Activated CD8-positive, alpha-beta memory T cell treated with anti-CD3 and anti-CD28 coated beads for 1 hour (primary cell): ENCODE results near the gene CD248.
A peak's percentile ranks its signal among the peaks of the same experiment; 100 is the strongest.
"Not testable (repeated sequence)": the region's sequence is repeated elsewhere in the genome, so short reads cannot be mapped to it uniquely, and the experiment has no call there.

Experiments used
- DNase-seq, 2 donors: peaks; one replicate each; pipeline ENCODE4 v3.0.0-alpha.2; 2020; ENCODE audit warnings: low read depth in 1 of 2; ENCODE audit errors: extremely low read depth in 1 of 2

CD248 gene

GRCh38 chr11:66277471-66278362 lies 39.1 kb downstream of the CD248 start, which contains the start of gene CNIH2:
CNIH2 (plus strand) TSS chr11:66278175; CDS start chr11:66278457, 282 bp downstream.
- peak in 1 of 2 donors; percentile 37 for DNase-seq

- DNase-seq, result not testable (repeated sequence)
Measured at GRCh38 chr11:66277064-66277463, 39.8 kb downstream of the CD248 start.

DNA sequence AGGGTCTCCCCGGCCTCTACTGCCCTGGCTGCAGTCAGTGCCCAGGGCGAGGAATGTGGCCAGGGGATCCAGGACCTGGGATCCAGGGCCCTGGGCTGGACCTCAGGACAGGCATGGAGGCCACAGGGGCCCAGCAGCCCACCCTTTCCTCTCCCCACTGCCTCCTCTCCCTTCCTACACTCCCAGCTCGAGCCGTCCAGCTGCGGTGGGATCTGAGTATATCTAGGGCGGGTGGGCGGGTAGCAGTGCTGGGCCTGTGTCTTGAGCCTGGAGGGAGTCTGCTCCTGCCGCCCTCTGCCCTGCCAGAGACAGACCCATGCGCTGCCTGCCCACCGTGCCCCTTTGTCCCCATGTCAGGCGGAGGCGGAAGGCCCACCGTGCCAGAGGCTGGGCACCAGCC lies 40.2 kb downstream of the CD248 start:
- DNase-seq, result not testable (repeated sequence)

DNA sequence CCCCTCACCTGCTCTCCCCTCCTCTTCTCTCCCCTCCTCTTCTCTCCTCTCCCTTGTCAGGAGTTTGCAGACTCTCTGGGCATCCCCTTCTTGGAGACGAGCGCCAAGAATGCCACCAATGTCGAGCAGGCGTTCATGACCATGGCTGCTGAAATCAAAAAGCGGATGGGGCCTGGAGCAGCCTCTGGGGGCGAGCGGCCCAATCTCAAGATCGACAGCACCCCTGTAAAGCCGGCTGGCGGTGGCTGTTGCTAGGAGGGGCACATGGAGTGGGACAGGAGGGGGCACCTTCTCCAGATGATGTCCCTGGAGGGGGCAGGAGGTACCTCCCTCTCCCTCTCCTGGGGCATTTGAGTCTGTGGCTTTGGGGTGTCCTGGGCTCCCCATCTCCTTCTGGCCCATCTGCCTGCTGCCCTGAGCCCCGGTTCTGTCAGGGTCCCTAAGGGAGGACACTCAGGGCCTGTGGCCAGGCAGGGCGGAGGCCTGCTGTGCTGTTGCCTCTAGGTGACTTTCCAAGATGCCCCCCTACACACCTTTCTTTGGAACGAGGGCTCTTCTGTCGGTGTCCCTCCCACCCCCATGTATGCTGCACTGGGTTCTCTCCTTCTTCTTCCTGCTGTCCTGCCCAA lies 40.7 kb downstream of the CD248 start:
- no peak for DNase-seq

DNA sequence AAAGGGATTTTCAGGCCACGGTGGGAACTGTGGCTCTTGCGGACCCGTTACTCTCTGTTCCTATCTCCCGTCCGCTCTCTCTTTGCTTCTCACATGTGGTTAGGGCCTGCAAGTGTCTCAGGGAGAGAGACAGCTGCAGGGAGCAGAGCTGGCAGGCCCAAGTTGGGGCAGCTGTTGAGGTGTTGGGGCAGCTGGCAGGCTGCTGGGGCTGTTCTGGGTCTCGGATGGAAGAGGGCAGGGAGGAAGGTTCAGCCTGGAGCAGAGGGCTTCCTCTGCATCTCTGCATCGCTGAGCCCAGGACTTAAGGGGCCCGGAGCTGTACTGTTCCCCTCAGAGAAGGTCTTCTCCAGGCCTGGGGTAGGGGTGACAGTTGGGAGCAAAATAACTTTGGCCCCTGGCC lies 41.4 kb downstream of the CD248 start:
- DNase-seq, result no peak

GRCh38 chr11:66274219-66274618 lies 42.6 kb downstream of the CD248 start:
- no peak for DNase-seq

DNA sequence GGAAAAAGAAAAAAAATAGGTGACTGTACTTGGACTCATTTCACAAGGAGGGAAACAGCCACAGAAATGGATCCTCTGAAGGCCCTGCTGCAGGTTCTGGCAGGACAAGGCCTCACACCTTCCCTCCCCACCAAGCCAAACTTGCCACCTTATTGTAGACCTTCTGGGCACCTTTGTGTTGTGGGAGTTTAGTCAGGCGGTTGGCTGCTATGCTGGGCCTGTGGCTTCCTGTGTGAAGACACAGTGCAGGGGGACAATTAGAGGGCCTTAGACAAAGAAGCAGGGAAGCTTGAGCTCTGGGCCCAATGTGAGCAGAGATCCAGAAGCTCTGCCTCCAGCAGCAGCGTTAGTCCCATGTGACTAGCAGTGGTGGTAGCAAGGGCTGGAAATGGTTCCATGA lies 44.2 kb downstream of the CD248 start:
- no peak for DNase-seq

DNA sequence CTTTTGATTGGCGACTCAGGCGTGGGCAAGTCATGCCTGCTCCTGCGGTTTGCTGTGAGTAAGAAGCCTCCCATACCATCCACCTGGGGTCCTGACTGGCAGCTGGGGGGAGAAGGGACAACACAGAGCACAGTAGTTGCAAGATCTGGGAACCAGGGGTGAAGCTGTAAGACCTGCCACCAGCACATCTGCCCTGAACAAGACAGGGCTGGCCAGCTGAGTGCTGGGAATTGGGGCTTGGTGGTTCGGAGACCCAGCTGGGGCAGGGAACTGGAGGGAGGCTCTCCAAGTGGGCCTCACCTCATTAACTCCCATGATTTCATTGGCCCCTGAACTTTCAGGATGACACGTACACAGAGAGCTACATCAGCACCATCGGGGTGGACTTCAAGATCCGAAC lies 45.0 kb downstream of the CD248 start:
- no peak for DNase-seq

DNA sequence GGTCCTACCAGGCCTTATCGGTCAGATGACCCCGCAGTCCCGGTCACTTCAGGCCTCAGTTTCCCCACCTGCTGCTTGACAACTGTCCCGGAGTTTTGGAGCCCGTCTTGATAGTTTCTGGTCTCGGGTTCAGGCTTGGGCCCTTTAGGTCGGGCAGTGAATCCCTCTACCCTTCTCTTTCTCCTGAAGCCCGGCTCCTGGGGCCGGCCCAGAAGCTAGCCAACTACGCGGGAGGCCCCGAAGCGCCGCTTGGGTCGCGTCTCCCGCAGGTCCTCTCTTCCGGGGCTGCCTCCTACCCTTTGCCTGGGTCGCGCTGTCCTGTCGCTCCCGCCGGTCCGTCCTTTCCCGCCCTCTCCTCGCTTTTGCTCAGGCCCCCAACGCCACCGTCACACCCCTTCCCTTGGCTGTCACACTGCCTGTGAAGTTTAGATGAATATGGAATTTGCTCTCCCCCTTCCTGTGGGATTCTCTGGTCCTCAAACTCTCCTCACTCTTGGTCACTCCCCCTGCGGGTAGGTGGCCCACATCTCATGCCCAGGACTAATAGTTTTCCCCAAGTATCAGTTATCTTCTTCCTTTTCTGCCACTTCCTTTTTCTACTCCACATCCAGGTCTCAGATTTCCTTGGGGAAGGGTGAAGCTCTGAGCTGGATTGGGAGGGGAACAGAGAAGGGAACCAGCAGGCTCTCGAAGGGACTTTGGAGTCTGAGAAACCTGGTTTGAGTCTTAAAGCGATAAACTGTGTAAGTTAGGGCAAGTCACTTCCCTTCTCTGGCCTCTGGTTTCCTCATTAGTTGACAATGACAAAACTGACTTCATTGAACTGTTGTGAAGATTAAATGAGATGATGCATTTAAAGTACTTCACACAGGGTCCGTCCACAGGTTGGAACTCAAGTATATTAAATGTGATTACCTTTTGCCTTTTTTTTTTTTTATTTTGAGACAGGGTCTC lies 47.6 kb downstream of the CD248 start:
- DNase-seq, result no peak

DNA sequence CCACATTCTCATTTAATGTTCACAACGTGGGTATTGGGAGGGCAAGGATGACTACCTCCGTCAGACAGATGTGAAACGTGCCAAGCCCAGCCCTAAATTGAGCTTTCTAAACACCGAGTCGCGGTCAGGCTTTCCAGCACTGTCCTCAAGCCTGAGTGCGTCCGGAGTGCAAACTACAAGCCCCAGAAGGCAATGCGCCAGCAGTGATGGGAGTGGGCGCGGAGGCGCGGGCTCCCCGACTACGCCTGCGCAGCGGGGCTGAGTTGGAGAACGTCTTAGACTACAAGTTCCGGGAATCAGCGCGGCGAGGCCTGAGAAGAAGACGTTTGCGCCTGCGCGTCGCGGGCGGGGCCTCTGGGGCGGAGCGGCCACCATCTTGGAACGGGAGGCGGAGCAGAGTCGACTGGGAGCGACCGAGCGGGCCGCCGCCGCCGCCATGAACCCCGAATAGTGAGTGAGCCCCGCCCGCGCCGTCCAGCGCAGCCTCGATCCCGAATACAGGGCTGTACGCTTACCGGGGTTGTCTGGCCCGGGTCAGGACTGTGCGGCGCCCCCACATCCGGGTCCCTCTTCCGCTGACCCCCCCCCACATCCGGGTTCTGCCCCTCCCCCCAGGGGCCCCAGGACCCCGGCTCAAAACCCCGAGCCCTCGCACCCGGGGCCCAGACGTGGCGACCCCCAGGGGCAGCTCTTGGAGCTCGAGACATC lies 48.4 kb downstream of the CD248 start, which contains the start of gene RAB1B:
TSS of gene RAB1B (plus strand) at position 396 of the 708 bp plus-strand sequence. CDS start at position 437, 41 bp downstream.
- peak; percentile 100 for DNase-seq

DNA sequence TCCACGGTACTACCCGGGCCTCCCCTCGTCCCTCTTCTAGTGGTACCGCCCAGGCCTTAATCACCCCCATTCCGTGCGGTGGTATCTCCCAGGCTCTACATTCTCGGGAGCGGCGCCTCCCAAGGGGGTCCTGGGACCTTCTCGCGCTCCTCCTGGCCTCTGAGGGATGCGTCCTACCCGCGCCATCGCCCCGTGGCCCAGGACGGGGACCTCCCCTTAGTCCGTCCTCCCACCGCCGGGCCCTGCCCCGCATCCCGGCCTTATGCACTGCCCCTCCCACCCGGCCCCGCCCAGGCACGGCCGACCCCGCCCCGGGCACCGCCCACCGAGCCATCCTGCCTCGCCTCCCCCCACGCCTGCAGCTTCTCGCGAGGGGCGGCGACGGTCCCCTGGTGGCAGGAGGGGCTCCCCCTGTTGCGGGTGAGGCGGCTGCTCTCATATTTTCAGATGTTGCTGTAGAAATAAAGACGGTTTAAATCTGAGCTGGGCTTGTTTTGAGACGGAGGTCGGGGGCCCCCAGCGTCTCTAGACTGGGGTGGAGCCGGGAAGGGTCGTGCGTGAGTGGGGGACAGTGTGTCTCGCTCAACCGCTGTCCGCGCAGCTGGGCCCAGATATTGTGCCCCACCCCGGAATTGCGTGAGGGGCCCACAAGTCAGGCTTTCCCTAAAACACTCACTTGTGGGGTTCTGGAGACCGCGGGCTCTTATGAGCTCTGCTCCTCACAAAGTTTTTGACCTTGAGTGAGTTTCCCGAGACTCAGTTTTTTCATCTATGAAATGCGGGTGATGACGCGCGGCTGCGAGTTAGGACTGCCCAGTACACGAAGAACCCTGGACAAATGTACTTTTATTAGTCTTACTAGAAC lies 49.2 kb downstream of the CD248 start:
- peak; percentile 51 to 83 for DNase-seq

DNA sequence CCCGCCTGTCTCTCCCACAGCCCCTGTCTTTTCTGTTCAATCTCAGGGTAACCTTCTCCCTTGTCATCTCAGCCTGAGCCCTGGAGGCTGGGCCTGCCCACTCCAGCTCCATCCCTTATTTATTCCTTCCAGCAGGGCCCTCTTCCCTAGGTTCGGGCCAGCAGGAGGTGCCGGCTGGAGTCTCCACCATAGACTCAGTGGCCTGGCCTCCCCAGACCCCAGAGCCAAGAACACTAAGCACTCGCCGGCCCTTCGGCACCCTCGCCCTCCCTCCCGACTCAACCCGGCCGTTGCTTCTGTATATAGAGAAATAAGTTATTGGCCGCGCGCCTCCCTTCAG lies 49.8 kb downstream of the CD248 start:
- no peak for DNase-seq

DNA sequence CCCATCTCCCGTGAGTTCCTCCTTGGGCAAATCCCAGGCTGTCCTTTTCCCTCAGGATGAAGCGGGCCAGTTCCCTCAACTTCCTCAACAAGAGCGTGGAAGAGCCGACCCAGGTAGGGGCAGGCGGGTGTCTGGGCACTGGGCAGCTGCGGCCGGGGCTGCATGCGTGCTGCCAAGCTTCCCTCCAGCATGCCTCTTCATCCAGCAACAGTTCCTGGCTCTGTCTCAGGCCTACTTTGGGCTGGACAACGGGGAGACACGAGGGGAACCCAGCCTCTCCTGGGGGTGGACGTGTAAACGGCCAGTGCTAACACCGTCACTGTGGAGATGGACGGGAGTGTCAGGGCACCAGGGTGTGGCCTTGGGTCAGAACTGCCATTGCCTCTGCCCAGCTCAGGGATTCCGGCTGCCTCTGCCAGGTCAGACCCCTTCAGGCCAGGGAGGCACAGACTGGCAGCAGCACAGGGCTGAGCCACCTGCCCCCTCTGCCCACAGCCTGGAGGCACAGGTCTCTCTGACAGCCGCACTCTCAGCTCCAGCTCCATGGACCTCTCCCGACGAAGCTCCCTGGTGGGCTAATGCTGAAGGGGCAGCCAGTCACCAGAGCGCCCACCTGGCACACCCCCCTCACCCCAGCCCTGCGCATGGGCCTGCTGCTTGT lies 50.3 kb downstream of the CD248 start:
- no peak for DNase-seq

- no peak for DNase-seq
Measured at GRCh38 chr11:66265531-66266377, 51.1 kb downstream of the CD248 start.

GRCh38 chr11:66264914-66265313 lies 51.9 kb downstream of the CD248 start:
- no peak for DNase-seq
